ENCODE measurements around the gene ACOT4.
"Not testable (repeated sequence)": the region's sequence is repeated elsewhere in the genome, so short reads cannot be mapped to it uniquely, and the experiment has no call there.

ACOT4 gene

DNA sequence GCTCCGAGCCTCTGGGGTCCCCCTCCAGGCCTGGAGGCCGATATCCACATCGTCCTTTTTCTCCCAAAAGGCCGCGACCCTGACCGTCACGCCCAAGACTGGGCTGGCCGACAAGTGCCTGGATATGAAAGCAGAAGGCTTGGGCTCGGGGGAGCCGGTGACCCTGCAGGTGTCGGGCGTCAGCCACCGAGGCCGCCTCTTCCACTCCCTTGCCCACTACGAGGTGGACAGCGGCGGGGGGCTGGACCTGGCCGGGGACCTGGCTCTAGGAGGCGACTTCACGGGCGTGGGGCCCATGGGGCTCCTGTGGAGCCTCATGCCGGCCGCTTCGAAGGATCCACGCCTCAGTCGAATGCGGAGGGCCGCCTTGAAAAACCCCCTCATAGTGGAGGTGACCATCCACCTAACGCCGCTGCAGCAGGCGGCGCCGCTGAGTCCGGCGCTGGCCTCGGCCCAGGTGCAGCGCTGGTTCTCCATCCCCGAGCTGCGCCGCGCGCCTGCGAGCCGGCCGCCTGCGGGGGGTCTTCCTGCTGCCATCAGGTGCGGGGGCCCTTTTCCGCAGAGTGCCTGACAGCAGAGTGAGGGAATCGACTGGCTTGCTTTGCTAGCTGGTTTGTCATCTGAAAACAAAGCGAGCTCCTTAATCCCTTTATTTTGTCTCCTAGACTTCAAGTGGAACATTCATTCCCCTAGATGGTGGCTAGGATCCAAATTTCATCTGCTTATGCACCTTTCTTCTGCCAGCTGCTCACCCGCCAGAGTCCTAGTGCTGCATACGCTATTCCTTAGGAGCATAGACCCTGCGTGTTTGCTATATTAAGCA, 42.5 kb downstream of the ACOT4 start:
- DNase-seq: no peak

- not testable (repeated sequence) for DNase-seq
These were observed 44.7 kb downstream of the ACOT4 start for GRCh38 chr14:73636355-73636754.

- DNase-seq: no peak
These were observed 46.2 kb downstream of the ACOT4 start for GRCh38 chr14:73637830-73638229.

- no peak for DNase-seq
These were observed 49.2 kb downstream of the ACOT4 start for GRCh38 chr14:73640796-73641365.

DNA sequence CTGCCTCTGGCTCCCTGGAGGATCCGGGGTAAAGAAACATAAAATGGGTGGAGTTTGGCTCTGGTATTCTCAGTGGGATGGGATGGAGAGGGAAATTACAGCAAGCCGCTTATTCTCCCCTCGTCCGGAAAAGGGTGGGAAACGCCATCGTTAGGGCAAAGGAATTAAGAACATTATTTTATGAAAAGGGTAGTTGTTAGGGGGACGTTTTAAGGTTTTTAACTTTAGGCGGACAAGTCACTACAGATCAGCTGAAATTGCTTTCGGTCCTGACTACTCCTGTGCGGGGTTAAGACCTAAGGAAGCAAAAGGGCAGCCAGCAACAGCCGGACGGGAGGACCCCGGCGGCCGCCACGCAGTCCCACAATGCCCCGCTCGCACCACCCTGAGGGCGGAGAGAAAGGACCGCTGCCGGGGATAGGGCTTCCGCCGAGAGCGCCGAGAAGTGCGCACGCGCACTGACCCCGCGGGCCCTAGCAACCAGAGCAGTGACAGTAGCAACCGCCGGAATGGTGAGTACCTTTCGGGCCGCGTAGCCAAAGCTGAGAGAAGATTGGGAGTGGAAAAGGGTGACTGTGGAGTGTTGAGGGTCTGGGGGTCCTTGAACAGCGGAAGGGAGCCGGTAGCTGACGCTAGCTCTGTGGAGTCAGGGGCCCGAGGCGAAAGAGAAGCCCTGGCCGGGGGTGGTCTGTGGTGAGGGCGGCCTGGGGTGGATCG, 53.0 kb downstream of the ACOT4 start, which contains the start of gene DNAL1:
Gene DNAL1 (plus strand): TSS at position 456 of the 717 bp plus-strand sequence. CDS start 54 bp downstream, at position 510.
- peak; percentile 56 for DNase-seq

- no peak for DNase-seq
These were observed 53.6 kb downstream of the ACOT4 start for GRCh38 chr14:73645248-73645610.
